C4-2B (cell line): ENCODE measurements around the gene PRAMEF10.
"Not testable (repeated sequence)": the region's sequence is repeated elsewhere in the genome, so short reads cannot be mapped to it uniquely, and the experiment has no call there.

Experiments
- CTCF ChIP-seq: fragments of 450-650 bp; conservative IDR thresholded peaks from 2 replicates; pipeline ENCODE4 v1.5.1; 2017; ENCODE audit warnings: mild to moderate bottlenecking
- ZFX ChIP-seq: fragments of 450-650 bp; IDR thresholded peaks from 2 replicates; pipeline ENCODE4 v1.6.1; 2017

- TF ChIP-seq CTCF, ZFX: not testable (repeated sequence)
Observed at GRCh38 chr1:12903793-12904572, 5.9 kb upstream of the PRAMEF10 start.
